ENCODE measurements around the gene HIVEP2.

HIVEP2 gene

GRCh38 chr6:142863981-142864380, 81.0 kb downstream of the HIVEP2 start:
- DNase-seq (ENCODE audit: low spot score), result no peak

- no peak for DNase-seq (ENCODE audit: low spot score)
These were observed 83.3 kb downstream of the HIVEP2 start for GRCh38 chr6:142861711-142862110.

- no peak for DNase-seq (ENCODE audit: low spot score)
These were observed 84.5 kb downstream of the HIVEP2 start for GRCh38 chr6:142860498-142860897.

GRCh38 chr6:142857796-142858555, 87.0 kb downstream of the HIVEP2 start:
- DNase-seq (ENCODE audit: low spot score), result no peak

- peak; percentile 24 for DNase-seq (ENCODE audit: low spot score)
These were observed 87.7 kb downstream of the HIVEP2 start for GRCh38 chr6:142857233-142857761.

- DNase-seq (ENCODE audit: low spot score), result no peak
These were observed 88.2 kb downstream of the HIVEP2 start for GRCh38 chr6:142856624-142857232.

- no peak for DNase-seq (ENCODE audit: low spot score)
These were observed 88.9 kb downstream of the HIVEP2 start for GRCh38 chr6:142855893-142856623.

GRCh38 chr6:142854589-142855488, 90.1 kb downstream of the HIVEP2 start:
- DNase-seq (ENCODE audit: low spot score), result no peak

- DNase-seq (ENCODE audit: low spot score), result no peak
These were observed 91.5 kb downstream of the HIVEP2 start for GRCh38 chr6:142853244-142854180.

- DNase-seq (ENCODE audit: low spot score), result no peak
These were observed 93.4 kb downstream of the HIVEP2 start for GRCh38 chr6:142851601-142852000.

- DNase-seq (ENCODE audit: low spot score), result no peak
These were observed 94.1 kb downstream of the HIVEP2 start for GRCh38 chr6:142850679-142851423.

- DNase-seq (ENCODE audit: low spot score), result no peak
These were observed 96.0 kb downstream of the HIVEP2 start for GRCh38 chr6:142848976-142849375.

- no peak for DNase-seq (ENCODE audit: low spot score)
These were observed 96.8 kb downstream of the HIVEP2 start for GRCh38 chr6:142848156-142848555.

- DNase-seq (ENCODE audit: low spot score), result no peak
These were observed 98.1 kb downstream of the HIVEP2 start for GRCh38 chr6:142846883-142847287.

GRCh38 chr6:142846459-142846831, 98.5 kb downstream of the HIVEP2 start:
- DNase-seq (ENCODE audit: low spot score), result no peak

- peak; percentile 21 for DNase-seq (ENCODE audit: low spot score)
These were observed 99.1 kb downstream of the HIVEP2 start for GRCh38 chr6:142845624-142846458.

- no peak for DNase-seq (ENCODE audit: low spot score)
These were observed 99.8 kb downstream of the HIVEP2 start for GRCh38 chr6:142845143-142845571.

- DNase-seq (ENCODE audit: low spot score), result no peak
These were observed 100.8 kb downstream of the HIVEP2 start for GRCh38 chr6:142844065-142844755.

All from COLO829 (cell line).